ENCODE data around the gene SORCS2.

SORCS2 gene

GRCh38 chr4:7746351-7747061 is 554.2 kb downstream of the SORCS2 start:
- no peak for DNase-seq (ENCODE audit: low read depth)

- DNase-seq (ENCODE audit: low read depth) = no peak
Measured at GRCh38 chr4:7747062-7747385, 554.7 kb downstream of the SORCS2 start.

GRCh38 chr4:7747566-7747965 is 555.2 kb downstream of the SORCS2 start:
- DNase-seq (ENCODE audit: low read depth) = no peak

GRCh38 chr4:7750523-7750922 is 558.2 kb downstream of the SORCS2 start:
- DNase-seq (ENCODE audit: low read depth) = no peak

- no peak for DNase-seq (ENCODE audit: low read depth)
Measured at GRCh38 chr4:7750972-7751371, 558.6 kb downstream of the SORCS2 start.

GRCh38 chr4:7752649-7753048 is 560.3 kb downstream of the SORCS2 start:
- no peak for DNase-seq (ENCODE audit: low read depth)

GRCh38 chr4:7753271-7753670 is 560.9 kb downstream of the SORCS2 start:
- no peak for DNase-seq (ENCODE audit: low read depth)

GRCh38 chr4:7753931-7754465 is 561.7 kb downstream of the SORCS2 start:
- no peak for DNase-seq (ENCODE audit: low read depth)

GRCh38 chr4:7754565-7755262 is 562.4 kb downstream of the SORCS2 start:
- no peak for DNase-seq (ENCODE audit: low read depth)

- no peak for DNase-seq (ENCODE audit: low read depth)
Measured at GRCh38 chr4:7755561-7755960, 563.2 kb downstream of the SORCS2 start.

GRCh38 chr4:7756071-7756470 is 563.7 kb downstream of the SORCS2 start:
- DNase-seq (ENCODE audit: low read depth) = no peak

GRCh38 chr4:7756561-7757355 is 564.4 kb downstream of the SORCS2 start:
- no peak for DNase-seq (ENCODE audit: low read depth)

GRCh38 chr4:7757501-7758471 is 565.4 kb downstream of the SORCS2 start:
- no peak for DNase-seq (ENCODE audit: low read depth)

- DNase-seq (ENCODE audit: low read depth) = no peak
Measured at GRCh38 chr4:7758476-7758875, 566.1 kb downstream of the SORCS2 start.

GRCh38 chr4:7759216-7759615 is 566.9 kb downstream of the SORCS2 start:
- no peak for DNase-seq (ENCODE audit: low read depth)

GRCh38 chr4:7759635-7760034 is 567.3 kb downstream of the SORCS2 start:
- DNase-seq (ENCODE audit: low read depth) = no peak

- DNase-seq (ENCODE audit: low read depth) = no peak
Measured at GRCh38 chr4:7760228-7760627, 567.9 kb downstream of the SORCS2 start.

- DNase-seq (ENCODE audit: low read depth) = no peak
Measured at GRCh38 chr4:7760706-7761105, 568.4 kb downstream of the SORCS2 start.

GRCh38 chr4:7761312-7761711 is 569.0 kb downstream of the SORCS2 start:
- no peak for DNase-seq (ENCODE audit: low read depth)

GRCh38 chr4:7761720-7762119 is 569.4 kb downstream of the SORCS2 start:
- no peak for DNase-seq (ENCODE audit: low read depth)

- no peak for DNase-seq (ENCODE audit: low read depth)
Measured at GRCh38 chr4:7762376-7763030, 570.2 kb downstream of the SORCS2 start.
